NT2/D1 (cell line): Measurements from ENCODE around the gene MITF.
A peak's percentile ranks its signal among the peaks of the same experiment; 100 is the strongest.

Experiments
- DNase-seq: peaks from one replicate; pipeline ENCODE4 v3.0.0-alpha.2; 2011; ENCODE audit warnings: low read depth, low spot score
- H3K27me3 ChIP-seq: 2 replicates; pipeline ENCODE4 v1.6.0; 2011; ENCODE audit warnings: mild to moderate bottlenecking; ENCODE audit not compliant: insufficient read length, insufficient read depth
- H3K36me3 ChIP-seq: 2 replicates; pipeline ENCODE4 v1.6.1; 2011; ENCODE audit warnings: mild to moderate bottlenecking, low read length, mixed read lengths; ENCODE audit not compliant: insufficient read depth, insufficient read length
- H3K4me1 ChIP-seq: 2 replicates; pipeline ENCODE4 v1.5.1; 2011; ENCODE audit not compliant: insufficient read depth, insufficient read length
- H3K4me3 ChIP-seq: 2 replicates; pipeline ENCODE4 v1.5.1; 2011; ENCODE audit warnings: low read depth; ENCODE audit not compliant: insufficient read length
- H3K9ac ChIP-seq: 2 replicates; pipeline ENCODE4 v1.6.0; 2011; ENCODE audit warnings: low read depth; ENCODE audit not compliant: insufficient read length
- H3K9me3 ChIP-seq: 2 replicates; pipeline ENCODE4 v1.5.1; 2011; ENCODE audit warnings: mild to moderate bottlenecking, low read length; ENCODE audit not compliant: insufficient read depth
- SUZ12 ChIP-seq: IDR thresholded peaks from 2 replicates; pipeline ENCODE4 v1.6.1; 2011; ENCODE audit not compliant: insufficient read length, insufficient read depth; ENCODE audit errors: extremely low read depth
- YY1 ChIP-seq: IDR thresholded peaks from 2 replicates; pipeline ENCODE4 v1.6.1; 2011; ENCODE audit not compliant: insufficient read length, insufficient read depth
- ZNF274 ChIP-seq: IDR thresholded peaks from 2 replicates; pipeline ENCODE4 v1.6.1; 2011; ENCODE audit warnings: mild to moderate bottlenecking, low read depth, low read length

MITF gene

DNA sequence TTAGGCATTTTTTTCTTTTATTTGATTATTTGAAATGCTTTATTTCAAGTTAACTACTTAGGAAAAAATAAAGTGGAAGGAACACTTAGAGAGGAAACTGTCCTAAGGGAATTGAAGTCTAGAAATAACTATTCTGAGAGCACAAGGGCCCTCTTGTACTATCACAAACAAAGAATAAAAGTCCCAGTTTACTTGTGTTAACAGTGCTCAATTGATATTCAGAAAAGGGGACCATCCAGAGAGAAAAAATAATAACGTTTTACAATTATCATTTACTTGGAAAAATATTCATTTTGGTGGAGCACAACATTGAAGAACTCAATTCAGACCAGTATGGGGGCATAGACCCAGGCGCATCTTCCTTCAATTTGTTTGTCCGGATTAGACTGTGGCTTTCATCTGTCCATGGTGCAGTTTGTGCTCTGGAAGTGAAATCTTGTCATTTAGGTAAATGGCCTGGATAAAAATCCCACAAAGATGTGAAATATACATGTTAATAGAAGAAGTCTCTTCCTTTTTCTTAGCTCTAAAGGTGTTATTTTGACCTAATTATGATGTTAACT, 205.7 kb downstream of the MITF start:
- Histone ChIP-seq H3K27me3 (no peaks in the 10 kb centered on the region), H3K9ac (no peak overlapping the region), H3K4me1 (no peaks in the 10 kb centered on the region), H3K36me3 (no peaks in the 10 kb centered on the region), H3K4me3 (no peak overlapping the region), H3K9me3 (no peaks in the 10 kb centered on the region)
- DNase-seq, result no peak
- no peak for TF ChIP-seq ZNF274
- TF ChIP-seq YY1, result no peak
- no peak for TF ChIP-seq SUZ12

DNA sequence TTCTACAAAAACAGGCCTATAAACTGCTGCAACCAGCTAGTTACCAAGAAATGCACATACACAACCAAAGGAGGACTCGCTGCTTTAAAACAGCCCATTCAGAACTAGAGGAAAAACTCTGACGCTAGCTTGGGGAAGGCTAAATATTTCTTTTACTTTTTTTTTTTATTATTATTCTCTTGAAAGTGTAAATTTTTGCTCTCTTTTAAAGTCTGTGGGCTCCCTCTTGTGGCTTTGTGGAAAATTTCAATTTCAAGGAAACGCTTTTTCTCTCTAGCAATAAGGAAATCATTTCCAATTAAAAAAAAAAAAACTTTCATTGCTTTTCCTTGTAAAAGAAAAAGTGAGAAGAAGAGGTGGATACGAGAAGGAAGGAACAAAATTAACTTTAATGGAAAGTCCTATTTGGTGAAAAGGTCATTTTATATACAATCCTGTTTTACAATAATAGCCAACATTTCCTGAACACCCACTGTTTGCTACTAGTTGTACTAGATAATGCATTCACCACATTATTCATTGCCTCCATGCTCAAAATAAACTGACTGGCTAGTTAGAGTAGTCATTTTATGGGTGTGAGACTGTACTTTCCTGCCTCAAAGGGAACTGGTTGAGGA, 209.1 kb downstream of the MITF start:
- Histone ChIP-seq H3K9ac (no peak overlapping the region), H3K4me1 (no peaks in the 10 kb centered on the region)
- DNase-seq, result peak; percentile 16

DNA sequence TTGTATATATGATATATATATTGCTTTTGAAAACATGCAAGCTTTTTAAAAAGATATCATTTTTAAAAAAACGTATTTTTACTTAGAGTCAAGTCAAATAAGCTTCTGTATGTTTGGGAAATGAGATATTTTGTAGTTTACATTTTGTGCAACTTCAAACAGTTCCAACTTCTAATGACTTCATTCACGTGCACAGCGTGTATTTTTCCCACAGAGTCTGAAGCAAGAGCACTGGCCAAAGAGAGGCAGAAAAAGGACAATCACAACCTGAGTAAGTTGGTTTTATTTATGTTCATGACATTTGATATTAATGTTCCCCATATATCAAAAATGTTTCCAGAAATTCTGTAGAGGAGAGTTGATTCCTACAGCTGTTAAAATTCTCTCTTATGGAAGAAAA, 212.4 kb downstream of the MITF start:
- DNase-seq, result no peak
- Histone ChIP-seq H3K9ac (no peak overlapping the region), H3K36me3 (no peaks in the 10 kb centered on the region), H3K4me1 (no peaks in the 10 kb centered on the region), H3K4me3 (no peak overlapping the region), H3K27me3 (no peaks in the 10 kb centered on the region), H3K9me3 (no peaks in the 10 kb centered on the region)
- no peak for TF ChIP-seq ZNF274
- TF ChIP-seq YY1, result no peak
- no peak for TF ChIP-seq SUZ12

More for the DNA sequence above, 209.1 kb downstream of the MITF start:
- Histone ChIP-seq H3K4me3 (no peak overlapping the region), H3K27me3 (no peaks in the 10 kb centered on the region), H3K9me3 (no peaks in the 10 kb centered on the region), H3K36me3 (no peaks in the 10 kb centered on the region)
- no peak for TF ChIP-seq ZNF274
- TF ChIP-seq YY1, result no peak
- no peak for TF ChIP-seq SUZ12

DNA sequence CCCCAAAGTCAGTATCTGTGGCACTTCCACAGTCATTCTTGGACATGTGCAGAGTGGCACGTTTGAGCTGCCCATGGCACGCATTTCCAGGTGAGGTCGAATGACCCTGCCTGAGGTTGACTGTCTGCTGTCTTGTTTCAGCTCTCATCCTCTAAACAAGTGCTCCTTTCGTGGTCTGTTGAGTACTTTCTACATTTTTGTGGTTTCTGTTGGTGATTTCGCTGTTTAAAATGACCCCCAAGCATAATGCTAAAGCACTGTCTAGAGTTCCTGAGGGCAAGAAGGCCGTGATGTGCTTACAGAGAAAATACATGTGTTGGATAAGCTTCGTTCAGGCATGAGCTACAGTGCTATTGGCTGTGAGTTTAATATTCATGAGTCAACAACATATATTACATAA, 220.3 kb downstream of the MITF start:
- Histone ChIP-seq H3K9me3 (no peaks in the 10 kb centered on the region), H3K9ac (no peak overlapping the region), H3K27me3 (no peaks in the 10 kb centered on the region), H3K36me3 (no peaks in the 10 kb centered on the region), H3K4me1 (no peaks in the 10 kb centered on the region), H3K4me3 (no peak overlapping the region)
- DNase-seq, result no peak
- no peak for TF ChIP-seq YY1
- TF ChIP-seq SUZ12, result no peak
- TF ChIP-seq ZNF274, result no peak

DNA sequence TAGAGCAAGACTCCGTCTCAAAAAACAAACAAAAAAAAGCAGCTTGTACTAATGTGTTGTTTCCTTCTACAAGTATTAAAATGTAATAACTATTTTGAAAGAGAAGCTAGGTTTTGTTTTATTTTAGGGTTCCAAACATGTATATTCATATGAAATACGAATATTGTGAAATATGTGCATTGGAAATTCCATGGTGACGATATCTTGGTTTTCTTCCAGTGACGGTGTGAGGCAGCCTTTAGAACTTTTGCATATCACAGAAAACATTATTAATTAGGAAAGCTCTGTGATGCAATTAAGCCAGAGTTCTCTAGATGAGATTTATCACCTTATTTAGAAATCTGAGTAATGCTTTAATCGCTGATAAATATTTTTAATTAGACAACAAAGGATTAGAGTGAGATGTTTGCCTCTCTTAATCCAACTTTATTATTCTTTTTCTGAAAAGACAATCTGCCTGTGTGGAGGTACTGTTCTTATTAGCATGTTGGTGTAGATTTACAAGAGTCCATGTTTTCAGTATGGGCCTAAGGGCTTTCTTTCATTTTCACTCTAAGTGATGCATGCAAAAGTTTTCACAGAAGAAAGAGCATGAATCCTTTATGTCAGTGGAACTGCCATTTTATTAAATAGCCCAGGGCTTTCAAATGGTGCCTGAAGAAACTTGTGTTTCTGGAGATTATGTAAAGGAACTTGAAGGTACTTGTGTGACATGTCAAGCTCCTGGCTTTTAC, 222.6 kb downstream of the MITF start:
- no peaks in the 10 kb centered on the region for H3K4me1 ChIP-seq
- no peaks in the 10 kb centered on the region for H3K27me3 ChIP-seq
- no peaks in the 10 kb centered on the region for H3K36me3 ChIP-seq
- H3K9me3 ChIP-seq, result no peaks in the 10 kb centered on the region
- H3K9ac ChIP-seq, result no peak overlapping the region
- TF ChIP-seq SUZ12, result no peak
- no peak for TF ChIP-seq YY1
- TF ChIP-seq ZNF274, result no peak
- H3K4me3 ChIP-seq, result no peak overlapping the region
- no peak for DNase-seq

DNA sequence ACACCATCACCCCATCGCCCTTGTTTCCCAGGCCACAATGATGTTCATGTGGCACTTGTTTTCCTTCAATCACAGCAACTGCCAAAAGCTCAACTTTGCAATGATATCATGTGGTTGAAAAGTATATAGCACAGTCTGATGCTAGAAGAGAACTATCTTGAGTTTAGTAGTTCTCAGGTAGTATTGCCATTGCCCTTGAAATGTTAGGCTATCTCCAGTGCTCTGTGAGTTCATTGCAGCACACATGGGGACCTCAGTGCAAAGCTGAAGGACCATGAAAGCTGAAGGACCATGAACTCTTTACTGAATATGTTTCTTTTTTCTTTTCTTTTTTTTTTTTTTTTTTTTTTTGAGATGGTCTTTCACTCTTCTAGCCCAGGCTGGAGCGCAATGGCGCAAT, 224.4 kb downstream of the MITF start:
- Histone ChIP-seq H3K9me3 (no peaks in the 10 kb centered on the region), H3K4me3 (no peak overlapping the region), H3K27me3 (no peaks in the 10 kb centered on the region), H3K4me1 (no peaks in the 10 kb centered on the region), H3K9ac (no peak overlapping the region), H3K36me3 (no peaks in the 10 kb centered on the region)
- no peak for DNase-seq
- TF ChIP-seq YY1 (no peak), ZNF274 (no peak), SUZ12 (no peak)

DNA sequence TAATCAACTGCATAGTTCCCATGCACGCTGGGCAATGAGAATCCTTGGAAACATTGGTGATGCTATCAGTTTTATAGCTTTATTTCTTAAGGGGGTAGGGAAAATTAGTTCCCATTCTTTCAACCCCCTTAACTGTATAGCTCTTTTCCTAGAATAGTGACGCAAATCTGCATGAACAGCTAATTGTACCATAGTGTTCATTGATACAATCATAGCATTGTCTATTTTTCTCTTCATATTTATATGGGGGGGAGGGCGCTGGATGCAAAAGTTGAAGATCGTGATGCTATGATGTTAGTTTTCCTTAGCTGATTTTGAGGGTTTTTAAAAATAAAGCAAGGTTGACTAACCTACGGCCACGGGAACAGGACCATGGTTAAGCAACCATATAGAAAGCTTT, 227.9 kb downstream of the MITF start:
- DNase-seq, result no peak
- no peaks in the 10 kb centered on the region for H3K27me3 ChIP-seq
- H3K4me1 ChIP-seq, result no peaks in the 10 kb centered on the region
- no peak overlapping the region for H3K4me3 ChIP-seq
- TF ChIP-seq ZNF274 (no peak), YY1 (no peak), SUZ12 (no peak)
- H3K36me3 ChIP-seq, result no peaks in the 10 kb centered on the region
- no peak overlapping the region for H3K9ac ChIP-seq
- no peaks in the 10 kb centered on the region for H3K9me3 ChIP-seq
